OCI-LY1 (cell line): ENCODE measurements around the gene BLM.

Experiments
- CTCF ChIP-seq: fragments of 200-600 bp; sonication (generic), shearing (Covaris generic); IDR thresholded peaks from 2 replicates; pipeline ENCODE4 v1.5.1; 2017; ENCODE audit warnings: mild to moderate bottlenecking, antibody characterized with exemption, low read length, moderate library complexity, mixed read lengths
- EZH2 ChIP-seq: fragments of 200-600 bp; sonication (generic), shearing (Covaris generic); IDR thresholded peaks from 2 replicates; pipeline ENCODE4 v1.8.0; 2017; ENCODE audit warnings: borderline replicate concordance, mixed run types, mild to moderate bottlenecking, antibody characterized with exemption, low read length, moderate library complexity, mixed read lengths

GRCh38 chr15:90851940-90852339 lies 134.8 kb downstream of the BLM start:
- TF ChIP-seq CTCF = no peak
- TF ChIP-seq EZH2 = no peak
